Brain microvascular endothelial cell (primary cell): Measurements from ENCODE around the gene GAL3ST3.
"Not testable (repeated sequence)": the region's sequence is repeated elsewhere in the genome, so short reads cannot be mapped to it uniquely, and the experiment has no call there.

Experiments
- DNase-seq: peaks from one replicate; pipeline ENCODE4 v3.0.0-alpha.2; 2020
- H3K27ac ChIP-seq: fragments of 250-450 bp; sonication (Bioruptor Pico); 2 replicates; pipeline ENCODE4 v1.5.1; 2020; ENCODE audit warnings: mild to moderate bottlenecking, moderate library complexity
- H3K27me3 ChIP-seq: fragments of 250-450 bp; sonication (Bioruptor Pico); replicated peaks from 2 replicates; pipeline ENCODE4 v1.5.1; 2020; ENCODE audit warnings: mild to moderate bottlenecking
- H3K36me3 ChIP-seq: fragments of 250-450 bp; sonication (Bioruptor Pico); replicated peaks from 2 replicates; pipeline ENCODE4 v1.5.1; 2020; ENCODE audit warnings: mild to moderate bottlenecking
- H3K4me3 ChIP-seq: 2 replicates; pipeline ENCODE4 v1.5.1; 2011; ENCODE audit warnings: low read depth, mild to moderate bottlenecking, control low read depth, low read length, moderate library complexity
- CTCF ChIP-seq: IDR thresholded peaks from 2 replicates; pipeline ENCODE4 v1.5.1; 2011; ENCODE audit warnings: low read depth, mild to moderate bottlenecking, moderate library complexity, low read length, control low read depth, inconsistent platforms; ENCODE audit errors: missing control alignments
- in situ Hi-C: cut with HindIII; loops from 2 replicates; pipeline ENCODE4 v1.10.0; 2017; ENCODE audit warnings: low sequenced_read_pairs, low pct_ligation_motif_present

The GAL3ST3 gene

GRCh38 chr11:66037327-66037726 lies 11.6 kb downstream of the GAL3ST3 start:
- no peak overlapping the region for H3K4me3 ChIP-seq
- in situ Hi-C loops = no loop called here
- no peaks in the 10 kb centered on the region for H3K36me3 ChIP-seq
- DNase-seq = no peak
- no peak for TF ChIP-seq CTCF
- H3K27ac ChIP-seq = no peak overlapping the region
- H3K27me3 ChIP-seq = no peaks in the 10 kb centered on the region

GRCh38 chr11:66036334-66036710 lies 12.6 kb downstream of the GAL3ST3 start:
- H3K27me3 ChIP-seq = no peaks in the 10 kb centered on the region
- TF ChIP-seq CTCF = no peak
- DNase-seq = no peak
- no peaks in the 10 kb centered on the region for H3K36me3 ChIP-seq
- H3K27ac ChIP-seq = no peak overlapping the region
- in situ Hi-C loops = no loop called here
- H3K4me3 ChIP-seq = no peak overlapping the region

- DNase-seq = no peak
- Histone ChIP-seq H3K27me3 (no peaks in the 10 kb centered on the region), H3K4me3 (no peak overlapping the region), H3K36me3 (no peaks in the 10 kb centered on the region), H3K27ac (no peak overlapping the region)
- no peak for TF ChIP-seq CTCF
- in situ Hi-C loops = no loop called here
Observed at GRCh38 chr11:66035653-66036333, 13.2 kb downstream of the GAL3ST3 start.

GRCh38 chr11:66032957-66033735 lies 15.8 kb downstream of the GAL3ST3 start:
- DNase-seq = no peak
- TF ChIP-seq CTCF = no peak
- no peak overlapping the region for H3K27ac ChIP-seq
- no peak overlapping the region for H3K4me3 ChIP-seq
- no peaks in the 10 kb centered on the region for H3K36me3 ChIP-seq
- no peaks in the 10 kb centered on the region for H3K27me3 ChIP-seq
- in situ Hi-C loops = no loop called here

- DNase-seq = no peak
- Histone ChIP-seq H3K4me3 (no peak within 1 kb of the TSS), H3K27me3 (no peaks in the 10 kb centered on the region), H3K27ac (no peak within 1 kb of the TSS), H3K36me3 (no peaks in the 10 kb centered on the region)
- in situ Hi-C loops = no loop called here
- TF ChIP-seq CTCF = no peak
Observed at GRCh38 chr11:66026017-66026529, 22.9 kb downstream of the GAL3ST3 start, which contains the start of gene CATSPER1. CATSPER1 (minus strand) TSS chr11:66026479; CDS start chr11:66026379, 100 bp downstream.

- DNase-seq, H3K27me3 ChIP-seq, H3K4me3 ChIP-seq, H3K27ac ChIP-seq, H3K36me3 ChIP-seq, in situ Hi-C loops: not testable (repeated sequence)
Observed at GRCh38 chr11:66023186-66023440, 25.8 kb downstream of the GAL3ST3 start.
